CD8-positive, alpha-beta memory T cell (primary cell): ENCODE data around the gene FYTTD1. TPM values are rescaled to one million over a fixed set of nuclear protein-coding genes. Genes with fewer than 3 reads are reported as not detected.

Source experiments
- CTCF ChIA-PET: fragments of 350-600 bp; sonication (Branson Sonifier 250); formaldehyde crosslinking; loops from one replicate; lab custom pipeline; 2021; ENCODE audit warnings: antibody characterized with exemption; lab: Charles Lee
- POLR2A ChIA-PET: fragments of 350-600 bp; sonication (Branson Sonifier 250); formaldehyde crosslinking; loops from one replicate; lab custom pipeline; 2021; ENCODE audit warnings: antibody characterized with exemption; lab: Charles Lee
- DNase-seq, 5 donors: peaks; one replicate each; pipeline versions ENCODE4 v3.0.0 to v3.0.0-alpha.2; 2020 to 2022; ENCODE audit warnings: mixed read lengths in 1 of 5
- H3K27ac ChIP-seq: one replicate; pipeline ENCODE4 v1.7.0; 2013; ENCODE audit warnings: low read depth, mild to moderate bottlenecking, low read length, moderate library complexity
- H3K27me3 ChIP-seq: 2 replicates; pipeline ENCODE4 v1.7.0; 2013; ENCODE audit warnings: low read length, mild to moderate bottlenecking; ENCODE audit not compliant: insufficient read depth, poor library complexity, severe bottlenecking
- H3K36me3 ChIP-seq: 2 replicates; pipeline ENCODE4 v1.7.0; 2013; ENCODE audit warnings: mild to moderate bottlenecking, low read length, moderate library complexity; ENCODE audit not compliant: insufficient read depth
- H3K4me1 ChIP-seq: 2 replicates; pipeline ENCODE4 v1.7.0; 2013; ENCODE audit warnings: mild to moderate bottlenecking, low read length, moderate library complexity; ENCODE audit not compliant: insufficient read depth
- H3K4me3 ChIP-seq: 2 replicates; pipeline ENCODE4 v1.7.0; 2013; ENCODE audit warnings: mild to moderate bottlenecking, low read length
- H3K9me3 ChIP-seq: 2 replicates; pipeline ENCODE4 v1.7.0; 2013; ENCODE audit warnings: mild to moderate bottlenecking, low read length
- H3K27ac Mint-ChIP-seq, 8 donors: one replicate each; pipeline ENCODE4 v1.8.0; 2020 to 2021; ENCODE audit warnings: mixed read lengths in 8 of 8, mild to moderate bottlenecking in 6 of 8, inconsistent platforms in 3 of 8, moderate library complexity in 3 of 8
- H3K27me3 Mint-ChIP-seq, 2 donors: one replicate each; pipeline ENCODE4 v1.8.0; 2020 to 2021; ENCODE audit warnings: mixed read lengths in 2 of 2, mild to moderate bottlenecking in 1 of 2, moderate library complexity in 1 of 2
- H3K36me3 Mint-ChIP-seq, 3 donors: one replicate each; pipeline ENCODE4 v1.8.0; 2020 to 2021; ENCODE audit warnings: mixed read lengths in 3 of 3, inconsistent platforms in 1 of 3, mild to moderate bottlenecking in 1 of 3
- H3K4me1 Mint-ChIP-seq, 3 donors: one replicate each; pipeline ENCODE4 v1.8.0; 2020 to 2021; ENCODE audit warnings: mixed read lengths in 3 of 3, inconsistent platforms in 1 of 3, mild to moderate bottlenecking in 1 of 3
- H3K4me3 Mint-ChIP-seq, 7 donors: one replicate each; pipeline ENCODE4 v1.8.0; 2020 to 2021; ENCODE audit warnings: mixed read lengths in 7 of 7, mild to moderate bottlenecking in 6 of 7, moderate library complexity in 4 of 7, inconsistent platforms in 2 of 7
- H3K9me3 Mint-ChIP-seq, 5 donors: one replicate each; pipeline ENCODE4 v1.8.0; 2020 to 2022; ENCODE audit warnings: mixed read lengths in 5 of 5, mild to moderate bottlenecking in 3 of 5, moderate library complexity in 2 of 5, inconsistent platforms in 1 of 5
- polyA plus RNA-seq: library from polyadenylated mRNA; unstranded; fragments of 300-500 nt; fragmentation: Illumina TruSeq; gene quantifications from one replicate; pipeline ENCODE4 v1.2.3, GENCODE V29; 2021
- total RNA-seq, 2 experiments: library from RNA; stranded (reverse); gene quantifications; one replicate each; pipeline ENCODE4 v1.2.3, GENCODE V29; 2021

FYTTD1 gene
- total and polyA plus RNA-seq, 3 experiments from 2014 or later = 47.6 to 102 (median 54.8) TPM

DNA sequence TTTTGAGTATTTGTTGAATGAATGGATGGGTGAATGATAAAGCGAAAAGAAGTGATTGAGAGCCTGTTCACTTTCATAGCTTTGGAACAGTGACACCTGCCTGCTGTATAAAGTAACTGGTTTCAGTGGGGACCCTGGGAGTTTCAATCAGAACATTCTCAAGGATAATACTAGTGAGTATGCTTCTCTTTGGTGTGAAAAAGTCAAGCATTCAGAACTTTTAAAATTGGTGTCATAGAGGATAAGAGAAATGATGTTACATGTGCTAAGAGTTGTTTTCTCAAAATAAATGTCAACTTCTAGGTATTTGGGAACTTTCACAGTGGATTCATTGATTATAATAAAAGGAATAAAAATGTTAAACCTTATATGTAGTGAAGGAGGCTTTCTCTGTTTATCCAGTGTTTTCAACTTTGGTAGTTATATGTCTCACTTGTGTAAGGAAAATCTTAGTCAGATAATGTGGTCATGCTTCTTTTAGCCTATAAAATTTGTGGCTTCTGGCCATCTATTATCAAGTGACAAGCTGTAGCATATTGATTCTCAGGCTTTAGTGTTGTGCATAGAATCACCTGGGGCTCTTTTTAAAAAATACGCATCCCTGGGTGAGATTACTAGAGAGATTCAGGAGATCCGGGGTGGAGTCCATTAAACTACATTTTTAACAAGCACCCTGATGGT, 53.2 kb downstream of the FYTTD1 start:
- Mint-ChIP-seq H3K27me3 (no peaks in the 10 kb centered on the region), H3K4me3 (no peak overlapping the region), H3K27ac (peak overlapping the region in 4 of 8 donors; percentile 3 to 83 (median 36)), H3K4me1 (peaks cover 47 to 69% (median 58%) of the 10 kb centered on the region in 3 donors), H3K9me3 (no peaks in the 10 kb centered on the region), H3K36me3 (peaks cover 0 to 15% (median 2%) of the 10 kb centered on the region in 3 donors)
- Histone ChIP-seq H3K4me3 (no peak overlapping the region), H3K36me3 (no peaks in the 10 kb centered on the region), H3K9me3 (no peaks in the 10 kb centered on the region), H3K27me3 (no peaks in the 10 kb centered on the region), H3K4me1 (peaks cover 29% of the 10 kb centered on the region), H3K27ac (no peak overlapping the region)
- no peak for DNase-seq
- CTCF ChIA-PET = interaction anchor here (1.9 kb wide), 1 partner anchor 12 kb away, joined by 8 read pairs; the partner anchor contains the start of gene LRCH3
- POLR2A ChIA-PET = no interaction called here

GRCh38 chr3:197804511-197804910, 54.8 kb downstream of the FYTTD1 start:
- no peaks in the 10 kb centered on the region for H3K9me3 Mint-ChIP-seq
- Histone ChIP-seq H3K27me3 (no peaks in the 10 kb centered on the region), H3K4me1 (peaks cover 22% of the 10 kb centered on the region), H3K4me3 (no peak overlapping the region), H3K9me3 (no peaks in the 10 kb centered on the region), H3K27ac (no peak overlapping the region), H3K36me3 (no peaks in the 10 kb centered on the region)
- CTCF ChIA-PET = interaction anchor here (0.7 kb wide), 1 partner anchor 11 kb away, joined by 3 read pairs; no protein-coding TSS in a partner anchor
- H3K36me3 Mint-ChIP-seq = peaks cover 0 to 17% (median 2%) of the 10 kb centered on the region in 3 donors
- H3K27ac Mint-ChIP-seq = peak overlapping the region in 1 of 8 donors; percentile 22
- POLR2A ChIA-PET = no interaction called here
- no peak for DNase-seq
- no peak overlapping the region for H3K4me3 Mint-ChIP-seq
- H3K27me3 Mint-ChIP-seq = no peaks in the 10 kb centered on the region
- peaks cover 53 to 71% (median 58%) of the 10 kb centered on the region in 3 donors for H3K4me1 Mint-ChIP-seq

- Histone ChIP-seq H3K27ac (no peak overlapping the region), H3K27me3 (no peaks in the 10 kb centered on the region), H3K9me3 (no peaks in the 10 kb centered on the region), H3K4me1 (no peaks in the 10 kb centered on the region), H3K4me3 (no peak overlapping the region), H3K36me3 (no peaks in the 10 kb centered on the region)
- POLR2A ChIA-PET = no interaction called here
- peaks cover 38 to 60% (median 42%) of the 10 kb centered on the region in 3 donors for H3K4me1 Mint-ChIP-seq
- H3K9me3 Mint-ChIP-seq = no peaks in the 10 kb centered on the region
- H3K4me3 Mint-ChIP-seq = no peak overlapping the region
- no peaks in the 10 kb centered on the region for H3K27me3 Mint-ChIP-seq
- peaks cover 0 to 16% (median 4%) of the 10 kb centered on the region in 3 donors for H3K36me3 Mint-ChIP-seq
- peak overlapping the region in 5 of 8 donors; percentile 18 to 73 (median 46) for H3K27ac Mint-ChIP-seq
- CTCF ChIA-PET = no interaction called here
- DNase-seq = no peak
These were observed 58.4 kb downstream of the FYTTD1 start for GRCh38 chr3:197807969-197808587.

- Histone ChIP-seq H3K27me3 (no peaks in the 10 kb centered on the region), H3K27ac (no peak overlapping the region), H3K9me3 (no peaks in the 10 kb centered on the region), H3K4me1 (no peaks in the 10 kb centered on the region), H3K36me3 (no peaks in the 10 kb centered on the region), H3K4me3 (no peak overlapping the region)
- POLR2A ChIA-PET = interaction anchor here (0.5 to 1.0 kb wide), 2 partner anchors 15 to 143 kb away, joined by 5 to 9 read pairs; no protein-coding TSS in a partner anchor
- Mint-ChIP-seq H3K4me1 (peaks cover 38 to 66% (median 47%) of the 10 kb centered on the region in 3 donors), H3K27ac (peak overlapping the region in 7 of 8 donors; percentile 23 to 95 (median 62)), H3K9me3 (no peaks in the 10 kb centered on the region), H3K4me3 (peak overlapping the region in 1 of 7 donors; percentile 23), H3K27me3 (no peaks in the 10 kb centered on the region), H3K36me3 (peaks cover 2 to 23% (median 4%) of the 10 kb centered on the region in 3 donors)
- CTCF ChIA-PET = interaction anchor here (1.0 kb wide), 1 partner anchor 60 kb away, joined by 3 read pairs; no protein-coding TSS in a partner anchor
- no peak for DNase-seq
These were observed 59.8 kb downstream of the FYTTD1 start for GRCh38 chr3:197809356-197810020.

GRCh38 chr3:197810901-197811300, 61.2 kb downstream of the FYTTD1 start:
- POLR2A ChIA-PET = no interaction called here
- Histone ChIP-seq H3K27ac (no peak overlapping the region), H3K9me3 (no peaks in the 10 kb centered on the region), H3K36me3 (no peaks in the 10 kb centered on the region), H3K4me1 (no peaks in the 10 kb centered on the region), H3K4me3 (no peak overlapping the region), H3K27me3 (no peaks in the 10 kb centered on the region)
- no peak overlapping the region for H3K27ac Mint-ChIP-seq
- H3K27me3 Mint-ChIP-seq = no peaks in the 10 kb centered on the region
- DNase-seq = no peak
- H3K4me1 Mint-ChIP-seq = peaks cover 39 to 66% (median 54%) of the 10 kb centered on the region in 3 donors
- CTCF ChIA-PET = no interaction called here
- H3K4me3 Mint-ChIP-seq = no peak overlapping the region
- H3K9me3 Mint-ChIP-seq = no peaks in the 10 kb centered on the region
- peaks cover 3 to 18% (median 4%) of the 10 kb centered on the region in 3 donors for H3K36me3 Mint-ChIP-seq

DNA sequence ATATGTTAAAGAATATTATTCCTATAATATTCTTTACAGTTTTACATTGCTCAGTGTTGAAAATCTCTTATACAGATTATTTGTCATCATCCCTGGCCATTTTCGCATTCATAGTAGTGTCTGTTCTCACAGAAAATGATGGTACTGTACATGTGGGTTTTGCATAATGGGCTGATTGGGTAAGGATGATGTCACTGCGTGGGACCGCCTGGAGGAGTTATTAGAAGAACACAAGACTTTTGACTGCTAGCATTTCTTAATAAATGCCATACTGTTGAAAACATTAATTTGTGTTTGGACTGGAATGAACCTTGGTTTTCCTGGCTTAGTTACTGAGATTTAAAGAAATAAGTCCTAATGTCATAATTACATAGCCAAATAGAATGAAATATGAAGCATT, 61.7 kb downstream of the FYTTD1 start:
- Histone ChIP-seq H3K36me3 (no peaks in the 10 kb centered on the region), H3K9me3 (no peaks in the 10 kb centered on the region), H3K27ac (no peak overlapping the region), H3K4me1 (no peaks in the 10 kb centered on the region), H3K4me3 (no peak overlapping the region), H3K27me3 (no peaks in the 10 kb centered on the region)
- peak overlapping the region in 1 of 8 donors; percentile 66 for H3K27ac Mint-ChIP-seq
- no peaks in the 10 kb centered on the region for H3K9me3 Mint-ChIP-seq
- H3K4me3 Mint-ChIP-seq = no peak overlapping the region
- POLR2A ChIA-PET = interaction anchor here (0.5 kb wide), 1 partner anchor 1107 kb away, joined by 4 read pairs; no protein-coding TSS in a partner anchor
- DNase-seq = no peak
- H3K27me3 Mint-ChIP-seq = no peaks in the 10 kb centered on the region
- H3K4me1 Mint-ChIP-seq = peaks cover 37 to 64% (median 54%) of the 10 kb centered on the region in 3 donors
- CTCF ChIA-PET = no interaction called here
- H3K36me3 Mint-ChIP-seq = peaks cover 2 to 17% (median 3%) of the 10 kb centered on the region in 3 donors

GRCh38 chr3:197814372-197814771, 64.7 kb downstream of the FYTTD1 start:
- H3K4me1 ChIP-seq = no peaks in the 10 kb centered on the region
- ChIA-PET CTCF (no interaction called here), POLR2A (no interaction called here)
- no peak for DNase-seq
- H3K36me3 ChIP-seq = no peaks in the 10 kb centered on the region
- H3K27me3 ChIP-seq = no peaks in the 10 kb centered on the region
- H3K27ac ChIP-seq = no peak overlapping the region
- no peak overlapping the region for H3K4me3 Mint-ChIP-seq
- no peak overlapping the region for H3K4me3 ChIP-seq
- no peak overlapping the region for H3K27ac Mint-ChIP-seq
- H3K36me3 Mint-ChIP-seq = peaks cover 3 to 23% (median 4%) of the 10 kb centered on the region in 3 donors
- H3K9me3 ChIP-seq = no peaks in the 10 kb centered on the region
- peaks cover 23 to 40% (median 32%) of the 10 kb centered on the region in 3 donors for H3K4me1 Mint-ChIP-seq
- no peaks in the 10 kb centered on the region for H3K9me3 Mint-ChIP-seq
- no peaks in the 10 kb centered on the region for H3K27me3 Mint-ChIP-seq
